Endothelial cell of umbilical vein (primary cell): ENCODE data around the gene PITPNM3. TPM values are rescaled to one million over a fixed set of nuclear protein-coding genes. Genes with fewer than 3 reads are reported as not detected.

Experiments used
- BruUV-seq: library from RNA; stranded (reverse); fragments of 400-500 nt; replicated peaks from 2 replicates; lab custom pipeline; 2021; lab: Mats Ljungman, UMichigan
- CTCF ChIA-PET: fragments of 300-600, 350-600 bp; sonication (Branson Sonifier 250); formaldehyde crosslinking; loops from one replicate; lab custom pipeline; 2021; ENCODE audit warnings: antibody characterized with exemption, inconsistent platforms; lab: Charles Lee
- POLR2A ChIA-PET: fragments of 300-600, 350-600 bp; sonication (Branson Sonifier 250); formaldehyde crosslinking; loops from one replicate; lab custom pipeline; 2021; ENCODE audit warnings: antibody characterized with exemption, inconsistent platforms; lab: Charles Lee
- DNase-seq: peaks from one replicate; pipeline ENCODE4 v3.0.0-alpha.2; 2011; ENCODE audit warnings: low read depth, low spot score
- FAIRE-seq: peaks from 2 replicates; lab custom pipeline; 2011; peaks lifted over from hg19 to GRCh38; lab: Jason Lieb, UNC
- H2AFZ ChIP-seq: 2 replicates; pipeline ENCODE4 v1.6.0; 2012; ENCODE audit warnings: low read depth, low read length, control low read depth, inconsistent platforms
- H3K27ac ChIP-seq: 2 replicates; pipeline ENCODE4 v1.5.1; 2011; ENCODE audit warnings: low read depth, mild to moderate bottlenecking, control low read depth, low read length, moderate library complexity; ENCODE audit not compliant: insufficient read depth
- H3K27me3 ChIP-seq, 2 experiments: 2 replicates each; pipeline versions ENCODE4 v1.6.0 to v1.6.1; 2011; ENCODE audit warnings: low read length in 2 of 2, mixed read lengths in 1 of 2; ENCODE audit not compliant: control insufficient read depth in 2 of 2, insufficient read depth in 2 of 2
- H3K36me3 ChIP-seq, 2 experiments: 2 replicates in 1 of 2; 3 replicates in 1 of 2; pipeline ENCODE4 v1.5.1; 2011; ENCODE audit warnings: low read length in 2 of 2, mild to moderate bottlenecking in 1 of 2, moderate library complexity in 1 of 2; ENCODE audit not compliant: control insufficient read depth in 2 of 2, insufficient read depth in 2 of 2; ENCODE audit errors: extremely low read depth in 1 of 2
- H3K4me1 ChIP-seq: 3 replicates; pipeline ENCODE4 v1.5.1; 2011; ENCODE audit warnings: mild to moderate bottlenecking, low read length; ENCODE audit not compliant: control insufficient read depth, insufficient read depth; ENCODE audit errors: extremely low read depth
- H3K4me2 ChIP-seq: 2 replicates; pipeline ENCODE4 v1.6.1; 2011; ENCODE audit warnings: low read length, control low read depth, mixed read lengths; ENCODE audit not compliant: insufficient read depth
- H3K4me3 ChIP-seq, 3 experiments: fragments of 200-600 bp in 1 of 3; sonication (generic), shearing (Covaris generic) in 1 of 3; replicated peaks in 1 of 3; 2 replicates each; pipeline ENCODE4 v1.5.1; 2011 to 2016; ENCODE audit warnings: control low read depth in 3 of 3, low read length in 3 of 3, mild to moderate bottlenecking in 2 of 3, inconsistent platforms in 1 of 3, low read depth in 1 of 3, moderate library complexity in 1 of 3; ENCODE audit not compliant: insufficient read depth in 1 of 3
- H3K79me2 ChIP-seq: 2 replicates; pipeline ENCODE4 v1.6.0; 2012; ENCODE audit warnings: low read length, inconsistent platforms; ENCODE audit not compliant: control insufficient read depth, insufficient read depth
- H3K9ac ChIP-seq: replicated peaks from 2 replicates; pipeline ENCODE3; 2011; ENCODE audit warnings: low read length, control low read depth; ENCODE audit not compliant: insufficient read depth; ENCODE audit errors: extremely low read depth
- H3K9me1 ChIP-seq: replicated peaks from 3 replicates; pipeline ENCODE4 v1.6.0; 2011; ENCODE audit warnings: mild to moderate bottlenecking, low read length; ENCODE audit not compliant: control insufficient read depth, insufficient read depth; ENCODE audit errors: extremely low read depth
- H3K9me3 ChIP-seq: replicated peaks from 2 replicates; pipeline ENCODE4 v1.5.1; 2012; ENCODE audit warnings: low read length, inconsistent platforms; ENCODE audit not compliant: control insufficient read depth, insufficient read depth
- H4K20me1 ChIP-seq: replicated peaks from 2 replicates; pipeline ENCODE3; 2011; ENCODE audit warnings: mild to moderate bottlenecking, low read length; ENCODE audit not compliant: control insufficient read depth, insufficient read depth; ENCODE audit errors: extremely low read depth
- CTCF ChIP-seq, 2 donors: IDR thresholded peaks; 1 replicate in 1 of 2; 2 replicates in 1 of 2; pipeline ENCODE4 v1.5.1; 2011; ENCODE audit warnings: low read length in 2 of 2, mild to moderate bottlenecking in 2 of 2, moderate library complexity in 2 of 2, control low read depth in 1 of 2, inconsistent platforms in 1 of 2, low read depth in 1 of 2; ENCODE audit not compliant: insufficient read depth in 1 of 2; ENCODE audit errors: extremely low read depth in 1 of 2
- EZH2 ChIP-seq: IDR thresholded peaks from 2 replicates; pipeline ENCODE4 v1.6.1; 2012; ENCODE audit warnings: borderline replicate concordance, low read depth, mild to moderate bottlenecking, moderate library complexity, low read length, inconsistent platforms; ENCODE audit not compliant: severe bottlenecking
- FOS ChIP-seq: IDR thresholded peaks from 2 replicates; pipeline ENCODE4 v1.6.1; 2011; ENCODE audit warnings: mild to moderate bottlenecking, low read length, moderate library complexity, borderline replicate concordance; ENCODE audit not compliant: insufficient read depth
- GATA2 ChIP-seq: IDR thresholded peaks from 2 replicates; pipeline ENCODE4 v1.7.0; 2011; ENCODE audit warnings: low read depth, mild to moderate bottlenecking, moderate library complexity, mixed read lengths, low read length; ENCODE audit not compliant: insufficient read length, insufficient read depth
- JUN ChIP-seq: IDR thresholded peaks from 2 replicates; pipeline ENCODE4 v1.6.1; 2011; ENCODE audit warnings: borderline replicate concordance, low read depth; ENCODE audit not compliant: insufficient read length, insufficient read depth
- MAX ChIP-seq: IDR thresholded peaks from 2 replicates; pipeline ENCODE4 v1.6.1; 2011; ENCODE audit not compliant: insufficient read depth, insufficient read length
- MYC ChIP-seq: IDR thresholded peaks from one replicate; pipeline ENCODE4 v1.6.1; 2011; ENCODE audit warnings: mild to moderate bottlenecking, low read depth, low read length
- POLR2A ChIP-seq: IDR thresholded peaks from 2 replicates; pipeline ENCODE4 v1.6.1; 2012; ENCODE audit warnings: low read depth, mild to moderate bottlenecking, control low read depth, low read length
- dilution Hi-C: fragments of 300-500 bp; cut with MboI; formaldehyde crosslinking; loops from one replicate; pipeline ENCODE4 v1.15.0; 2019; ENCODE audit warnings: low sequenced_read_pairs; ENCODE audit not compliant: extremely low pct_ligation_motif_present
- intact Hi-C: fragments of 100-400 bp; cut with micrococcal nuclease; formaldehyde crosslinking; loops from one replicate; pipeline ENCODE4 v1.10.0; 2022
- polyA plus RNA-seq, 4 experiments: library from polyadenylated mRNA; depleted of rRNA in 3 of 4; stranded (reverse) in 3 of 4; unstranded in 1 of 4; fragments of >200 nt; gene quantifications; 2 replicates each; pipeline versions ENCODE4 v1.2.1 to v1.2.3, GENCODE V29; 2011 to 2012; ENCODE audit warnings: missing spikeins in 1 of 4
- total RNA-seq: library from RNA; stranded (reverse); gene quantifications from 2 replicates; pipeline ENCODE4 v1.2.3, GENCODE V29; 2021

Gene PITPNM3
- total and polyA plus RNA-seq, 2 donors (not counting 3 experiments of a cell fraction or from before 2014, with no cell fraction given): 1.0 to 1.9 TPM

- Histone ChIP-seq H3K9me3 (no peaks in the 10 kb centered on the region), H3K4me3 (no peak overlapping the region), H3K4me2 (no peak overlapping the region), H3K9ac (no peak overlapping the region), H3K4me1 (no peaks in the 10 kb centered on the region), H3K79me2 (no peaks in the 10 kb centered on the region), H3K9me1 (no peaks in the 10 kb centered on the region), H3K36me3 (no peaks in the 10 kb centered on the region), H2AFZ (no peak overlapping the region), H4K20me1 (no peaks in the 10 kb centered on the region), H3K27me3 (no peaks in the 10 kb centered on the region), H3K27ac (no peak overlapping the region)
- ChIA-PET POLR2A (no interaction called here), CTCF (interaction anchor here (1.4 to 5.0 kb wide), 3 partner anchors 9 to 839 kb away, joined by 3 to 26 read pairs (median 19); partner anchors contain the start of gene AIPL1)
- dilution Hi-C loops: no loop called here
- FAIRE-seq (no peak), DNase-seq (no peak)
- TF ChIP-seq MYC: no peak
- no peak for TF ChIP-seq CTCF (IDR thresholded peaks at IDR 0.05; ENCODE audit: extremely low read depth in 1 of 2, insufficient read depth in 1 of 2, low read depth in 1 of 2, low read length in 2 of 2)
- TF ChIP-seq EZH2: no peak
- no peak for TF ChIP-seq MAX
- no peak for TF ChIP-seq JUN
- TF ChIP-seq GATA2: no peak
- no peak for TF ChIP-seq POLR2A
- TF ChIP-seq FOS: no peak
- no TSS peak for BruUV-seq
- intact Hi-C loops: no loop called here
These were observed 129.8 kb downstream of the PITPNM3 start for GRCh38 chr17:6426356-6427101.
